HK-2 (cell line): ENCODE data around the gene KRTAP2-4.
"Not testable (repeated sequence)": the region's sequence is repeated elsewhere in the genome, so short reads cannot be mapped to it uniquely, and the experiment has no call there.

Source experiments
- DNase-seq: peaks from one replicate; pipeline ENCODE4 v3.0.0-alpha.2; 2018; ENCODE audit not compliant: unreplicated experiment

KRTAP2-4 gene

DNA sequence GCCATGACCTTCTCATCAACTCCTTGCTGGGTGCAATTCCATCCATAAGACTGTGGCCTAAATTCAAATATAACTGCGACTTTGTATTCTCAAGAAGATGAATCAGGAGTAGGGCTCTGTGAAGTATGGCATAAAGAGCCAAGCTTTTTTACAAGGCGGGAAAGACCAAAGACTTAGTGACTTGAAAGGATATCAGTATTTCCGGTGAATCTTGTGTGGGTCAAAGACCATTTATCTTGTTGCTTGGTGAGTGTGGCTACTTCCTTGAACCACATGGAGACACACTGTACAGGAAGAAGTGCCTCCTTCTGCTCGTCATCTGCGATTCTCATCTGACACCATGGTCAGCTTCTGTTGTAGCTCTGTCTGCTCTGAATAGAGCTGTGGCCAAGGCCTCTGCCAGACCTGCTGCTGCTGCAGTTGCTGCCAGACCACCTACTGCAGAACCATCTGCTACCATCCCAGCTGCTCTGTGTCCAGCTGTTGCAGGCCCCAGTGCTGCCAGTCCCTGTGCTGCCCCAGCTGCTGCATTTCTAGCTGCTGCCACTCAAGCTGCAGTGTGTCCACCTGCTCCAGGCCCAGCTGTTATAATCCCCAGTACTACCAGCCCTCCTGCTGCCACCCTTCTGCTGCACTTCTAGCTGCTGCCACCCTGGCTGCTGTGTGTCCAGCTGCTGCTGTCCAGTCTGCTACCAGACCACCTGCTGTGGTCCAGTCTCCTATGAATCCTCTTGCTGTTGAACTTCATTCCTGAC lies 6.1 kb upstream of the KRTAP2-4 start:
- DNase-seq: no peak

DNA sequence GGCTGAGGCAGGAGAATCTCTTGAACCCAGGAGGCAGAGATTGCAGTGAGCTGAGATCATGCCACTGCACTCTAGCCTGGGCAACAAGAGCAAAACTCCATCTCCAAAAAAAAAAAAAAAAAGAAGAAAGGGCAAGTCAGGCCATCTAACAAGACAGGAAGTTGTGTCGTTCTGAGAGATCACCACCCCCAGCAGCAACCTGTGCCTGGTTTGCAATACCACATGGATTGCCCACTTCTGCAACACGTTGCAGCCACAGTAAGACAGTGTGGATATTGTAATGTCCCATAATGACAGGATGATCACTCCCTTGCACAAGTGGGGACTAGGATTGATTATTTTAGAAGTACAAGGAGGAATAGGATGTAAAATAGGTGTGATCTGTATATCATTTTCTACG lies 3.4 kb upstream of the KRTAP2-4 start:
- no peak for DNase-seq

DNA sequence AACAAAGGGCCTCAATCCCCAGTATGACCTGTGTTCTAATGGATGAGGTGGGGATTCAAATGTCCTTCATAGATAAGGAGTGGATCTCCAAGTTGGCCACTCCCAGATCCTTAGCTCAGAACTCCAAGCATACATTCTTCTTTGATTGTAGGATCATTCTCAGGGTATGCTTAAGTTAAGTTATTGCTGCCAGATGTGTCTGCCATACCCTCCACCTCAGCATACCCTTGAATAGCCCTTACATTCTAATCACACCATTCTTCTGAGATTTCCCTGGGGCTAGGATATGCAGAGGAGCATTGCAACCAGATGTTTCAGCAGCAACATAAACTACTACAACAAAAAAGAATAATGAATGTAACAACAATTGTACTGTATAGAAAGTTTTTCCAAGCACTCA lies 1.6 kb upstream of the KRTAP2-4 start:
- no peak for DNase-seq

DNA sequence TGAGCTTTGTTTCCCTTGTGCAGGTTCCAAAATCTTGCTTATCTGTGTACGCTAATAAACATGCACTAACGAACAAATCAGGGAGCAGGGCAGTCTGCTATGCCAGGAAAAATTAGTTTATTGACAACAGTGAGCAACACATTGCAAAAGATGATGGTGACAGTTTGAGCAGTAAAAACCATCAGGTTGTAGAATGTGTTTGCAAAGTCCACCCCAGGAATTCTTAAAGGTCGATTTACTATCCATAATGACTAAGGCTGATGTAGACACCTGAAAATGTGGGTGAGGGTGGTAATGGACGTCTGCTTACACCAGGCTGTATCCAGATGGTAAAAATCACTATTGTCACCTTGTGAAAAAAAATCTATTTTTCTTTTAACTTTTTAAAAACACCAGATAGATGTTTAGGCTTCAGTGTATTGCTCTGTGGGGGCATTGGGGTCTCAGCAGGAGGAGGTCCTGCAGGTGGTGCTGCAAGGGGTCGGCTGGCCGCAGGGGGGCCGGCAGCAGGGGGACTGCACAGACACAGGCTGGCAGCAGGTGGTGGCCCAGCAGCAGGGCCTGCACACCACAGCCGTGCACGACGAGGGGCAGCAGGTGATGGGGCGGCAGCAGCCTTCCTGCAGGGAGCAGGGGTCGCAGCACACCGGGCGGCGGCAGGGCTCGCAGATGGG lies 526 bp downstream of the KRTAP2-4 start:
- not testable (repeated sequence) for DNase-seq

DNA sequence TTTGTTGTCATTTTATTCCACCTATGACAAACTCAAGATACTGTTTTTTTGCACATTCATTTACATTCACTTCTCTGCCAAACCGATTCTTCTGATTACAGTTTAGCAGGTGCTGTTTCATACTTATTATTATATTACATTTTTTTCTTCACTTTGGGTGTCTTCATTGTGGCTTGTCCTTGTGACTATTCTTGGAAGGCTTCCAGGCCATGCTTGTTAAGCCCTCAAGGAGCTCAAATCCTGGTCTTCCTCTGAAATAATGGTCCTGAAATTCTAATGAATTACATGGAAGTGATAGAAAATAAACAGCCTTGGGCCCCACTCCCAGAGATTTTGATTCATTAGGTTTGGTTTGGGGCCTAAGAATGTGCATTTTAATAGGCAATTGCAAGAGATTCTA lies 1.4 kb downstream of the KRTAP2-4 start:
- DNase-seq: no peak

DNA sequence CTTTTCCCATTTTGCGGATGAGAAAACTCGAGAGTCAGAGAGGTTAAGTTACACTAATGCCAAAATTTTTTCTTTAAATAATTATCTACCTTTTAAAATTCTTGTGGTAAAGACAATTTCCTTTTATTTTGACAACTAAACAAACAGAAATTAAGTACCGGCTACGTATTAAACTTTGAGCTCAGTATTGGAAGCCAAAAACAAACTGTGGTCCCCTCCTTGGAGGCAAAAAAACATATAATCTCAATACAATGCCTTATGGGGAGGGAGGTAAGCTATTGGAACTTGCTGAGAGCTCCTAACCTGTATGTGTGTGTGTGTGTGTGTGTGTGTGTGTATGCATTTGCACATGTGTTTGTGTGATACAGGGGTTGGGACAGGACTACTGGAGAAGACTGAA lies 2.2 kb downstream of the KRTAP2-4 start:
- DNase-seq: no peak

DNA sequence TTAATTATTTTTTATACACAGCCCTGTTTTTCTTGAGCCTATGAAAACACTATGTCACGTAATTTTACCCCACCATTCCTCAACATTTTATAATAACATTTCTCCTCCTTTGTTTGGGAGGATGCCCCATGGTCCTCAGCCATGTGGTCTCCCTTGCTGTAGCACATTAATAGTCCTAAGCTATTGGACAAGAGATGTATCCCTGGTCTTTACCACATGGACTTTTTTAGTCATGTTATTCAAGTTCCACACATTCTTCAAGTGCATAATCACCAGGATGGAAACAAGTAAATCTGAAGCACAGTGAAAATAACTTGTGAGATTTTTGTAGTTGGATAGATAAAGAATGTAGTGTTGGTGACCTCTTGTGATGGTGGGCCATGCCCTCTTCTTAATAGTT lies 3.7 kb downstream of the KRTAP2-4 start:
- DNase-seq: no peak

DNA sequence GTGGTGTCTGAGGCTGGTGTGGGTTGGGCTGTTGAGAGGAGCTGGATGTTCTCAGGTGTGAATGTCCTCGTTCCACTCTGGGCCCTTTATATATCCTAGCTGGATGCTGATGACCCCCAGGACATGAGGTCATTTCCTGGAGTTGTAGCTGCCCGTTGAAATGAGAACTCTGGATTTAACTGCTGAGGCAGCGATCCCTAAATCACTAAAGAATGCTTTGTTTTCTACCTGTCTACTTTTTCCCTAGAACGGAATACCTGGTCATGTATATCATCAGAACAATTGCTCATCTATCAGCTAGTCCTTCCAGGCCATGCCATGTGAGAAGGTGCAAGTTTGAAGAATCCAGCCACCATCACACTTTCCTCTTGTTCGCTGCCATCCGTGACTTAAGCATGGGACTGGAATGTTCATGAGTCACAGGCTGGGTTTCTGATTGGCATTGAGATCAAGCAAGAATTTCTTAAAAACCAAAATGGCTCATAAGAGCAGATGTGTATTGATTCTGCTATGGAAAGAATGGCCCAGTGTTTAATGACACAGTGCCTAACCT lies 5.6 kb downstream of the KRTAP2-4 start, which contains the start of gene KRTAP2-3:
Gene KRTAP2-3 (minus strand): TSS at position 63 of the 553 bp plus-strand sequence. CDS start 64 bp downstream, outside the sequence.
- DNase-seq: peak; percentile 81

DNA sequence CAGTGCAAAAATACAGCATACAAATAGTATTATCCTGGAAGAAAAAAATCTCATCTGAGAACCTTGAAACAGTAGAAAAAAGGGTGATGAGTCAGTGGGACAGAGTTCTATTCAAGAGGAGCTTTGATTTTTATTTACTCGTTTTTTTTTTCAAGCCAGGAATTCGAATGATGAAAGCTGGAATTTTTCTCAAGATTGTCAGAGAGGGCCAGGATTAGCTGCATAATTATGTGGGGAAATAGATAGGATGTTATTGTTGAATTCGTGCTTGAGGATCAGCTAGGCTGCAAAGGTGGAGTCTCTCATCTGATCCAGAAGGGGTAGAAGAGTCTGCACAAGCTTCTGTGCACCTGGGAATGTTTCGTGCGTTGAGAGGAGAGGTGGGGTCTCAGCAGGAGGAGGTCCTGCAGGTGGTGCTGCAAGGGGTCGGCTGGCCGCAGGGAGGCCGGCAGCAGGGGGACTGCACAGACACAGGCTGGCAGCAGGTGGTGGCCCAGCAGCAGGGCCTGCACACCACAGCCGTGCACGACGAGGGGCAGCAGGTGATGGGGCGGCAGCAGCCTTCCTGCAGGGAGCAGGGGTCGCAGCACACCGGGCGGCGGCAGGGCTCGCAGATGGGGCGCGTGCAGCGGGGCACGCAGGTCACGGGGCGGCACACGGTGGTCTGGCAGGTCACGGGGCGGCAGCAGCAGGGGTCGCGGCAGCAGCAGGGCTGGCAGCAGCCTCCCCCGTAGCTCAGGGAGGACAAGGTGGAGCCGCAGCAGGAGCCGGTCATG lies 6.2 kb downstream of the KRTAP2-4 start:
- DNase-seq: not testable (repeated sequence)

DNA sequence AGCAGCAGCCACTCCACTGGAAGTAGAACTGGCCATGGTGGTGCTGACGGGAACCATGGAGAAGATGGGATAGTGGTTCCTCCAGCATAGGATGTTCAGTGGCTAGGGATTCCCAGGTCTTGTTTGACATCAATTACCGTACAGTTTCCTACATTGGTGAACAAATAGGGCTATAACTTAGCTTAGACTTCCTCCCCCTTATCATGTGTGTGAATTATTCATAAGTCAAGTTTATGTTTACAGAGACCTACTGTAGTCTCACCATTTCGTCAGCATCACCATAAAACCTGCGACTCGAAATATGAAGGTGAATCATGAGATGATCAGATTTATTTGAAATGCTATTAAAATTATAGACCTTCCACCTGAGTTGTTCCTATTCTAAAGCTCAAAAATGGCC lies 6.9 kb downstream of the KRTAP2-4 start:
- DNase-seq: no peak

DNA sequence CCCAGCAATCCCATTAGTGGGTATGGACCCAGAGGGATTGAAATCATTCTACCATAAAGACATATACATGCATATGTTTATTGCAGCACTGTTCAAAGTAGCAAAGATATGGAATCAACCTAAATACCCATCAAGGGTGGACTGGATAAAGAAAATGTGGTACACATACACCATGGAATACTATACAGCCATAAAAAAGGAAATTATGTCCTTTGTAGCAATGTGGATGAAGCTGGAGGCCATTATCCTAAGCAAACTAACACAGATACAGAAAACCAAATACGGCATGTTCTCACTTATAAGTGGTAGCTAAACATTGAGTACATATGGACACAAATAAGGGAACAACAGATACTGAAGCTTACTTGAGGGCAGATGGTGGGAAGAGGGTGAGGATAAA lies 8.1 kb downstream of the KRTAP2-4 start:
- no peak for DNase-seq

DNA sequence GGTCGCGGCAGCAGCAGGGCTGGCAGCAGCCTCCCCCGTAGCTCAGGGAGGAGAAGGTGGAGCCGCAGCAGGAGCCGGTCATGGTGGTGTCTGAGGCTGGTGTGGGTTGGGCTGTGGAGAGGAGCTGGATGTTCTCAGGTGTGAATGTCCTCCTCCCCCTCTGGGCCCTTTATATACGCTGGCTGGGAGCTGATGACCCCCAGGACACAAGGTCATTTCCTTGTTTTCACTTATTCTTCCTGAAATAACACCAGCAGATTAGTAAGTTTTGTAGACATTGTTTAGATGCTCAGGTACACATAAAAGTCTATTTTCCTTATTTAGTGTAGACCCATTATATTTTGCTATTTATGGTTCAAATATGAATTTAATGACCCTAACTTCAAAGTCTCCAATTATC lies 10.5 kb downstream of the KRTAP2-4 start, which contains the start of gene KRTAP2-2:
Gene KRTAP2-2 (minus strand): TSS at position 101 of the 400 bp plus-strand sequence. CDS start 19 bp downstream, at position 82.
- DNase-seq: not testable (repeated sequence)

DNA sequence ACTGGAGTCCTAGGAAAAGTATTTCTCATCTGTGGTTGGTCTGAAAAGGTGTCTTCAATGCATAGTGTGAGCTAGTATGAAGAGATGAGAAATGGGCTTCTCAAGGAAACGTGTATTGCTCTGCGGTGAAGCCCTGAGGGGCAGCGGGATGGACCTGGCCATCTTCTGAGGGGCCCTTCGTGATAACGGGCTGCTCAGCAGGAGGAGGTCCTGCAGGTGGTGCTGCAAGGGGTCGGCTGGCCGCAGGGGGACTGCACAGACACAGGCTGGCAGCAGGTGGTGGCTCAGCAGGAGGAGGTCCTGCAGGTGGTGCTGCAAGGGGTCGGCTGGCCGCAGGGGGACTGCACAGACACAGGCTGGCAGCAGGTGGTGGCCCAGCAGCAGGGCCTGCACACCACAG lies 11.1 kb downstream of the KRTAP2-4 start:
- DNase-seq: not testable (repeated sequence)

DNA sequence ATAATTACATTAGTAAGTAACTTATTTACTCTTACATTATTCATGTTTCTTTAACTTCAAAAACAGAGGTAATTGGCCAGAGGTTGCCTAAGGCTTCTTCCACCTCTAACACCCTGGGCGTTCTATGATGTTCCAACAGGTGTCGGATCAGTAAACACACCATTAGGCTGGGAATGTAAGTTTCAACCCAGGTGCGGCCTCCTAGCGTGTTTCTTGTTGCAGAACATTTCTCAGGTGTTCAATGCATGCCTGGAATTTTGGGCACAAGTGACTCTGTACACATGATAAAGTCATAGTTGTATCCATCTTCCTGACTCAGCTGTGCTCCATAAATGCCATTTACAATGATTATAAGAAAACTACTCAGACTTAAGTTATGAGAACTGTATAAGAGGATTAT lies 11.7 kb downstream of the KRTAP2-4 start:
- no peak for DNase-seq

DNA sequence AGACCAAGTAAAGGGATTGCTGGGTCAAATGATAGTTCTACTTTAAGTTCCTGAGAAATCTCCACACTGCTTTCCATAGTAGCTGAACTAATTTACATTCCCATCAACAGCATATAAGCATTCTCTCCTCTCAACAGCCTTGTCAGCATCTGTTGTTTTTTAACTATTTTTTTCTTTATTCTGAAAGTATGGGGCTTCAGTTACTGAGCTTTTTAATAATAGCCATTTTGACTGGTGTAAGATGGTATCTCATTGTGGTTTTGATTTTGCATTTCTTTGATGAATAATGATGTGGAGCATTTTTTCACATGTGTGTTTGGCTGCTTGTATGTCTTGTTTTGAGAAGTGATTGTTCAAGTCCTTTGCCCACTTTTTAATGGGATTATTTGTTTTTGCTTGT lies 13.1 kb downstream of the KRTAP2-4 start:
- no peak for DNase-seq

DNA sequence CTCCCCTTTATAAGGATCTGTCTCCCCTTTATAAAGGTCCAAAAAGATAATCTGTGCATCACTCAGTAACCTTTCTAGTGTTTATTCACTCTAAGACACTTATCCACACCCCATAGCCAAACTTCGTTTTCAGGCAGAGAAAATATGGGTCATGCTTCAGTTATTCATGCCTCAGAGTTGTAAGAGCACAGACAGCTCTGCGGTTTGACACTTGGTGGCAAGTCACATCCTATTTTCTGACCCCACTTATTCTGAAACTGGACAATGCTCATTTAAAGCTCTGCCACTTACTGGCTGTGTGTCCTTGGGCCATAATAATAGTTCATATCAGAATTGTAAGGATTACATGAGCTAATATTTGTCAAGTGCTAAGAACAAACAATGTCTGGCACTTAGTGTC lies 16.6 kb downstream of the KRTAP2-4 start:
- DNase-seq: no peak

DNA sequence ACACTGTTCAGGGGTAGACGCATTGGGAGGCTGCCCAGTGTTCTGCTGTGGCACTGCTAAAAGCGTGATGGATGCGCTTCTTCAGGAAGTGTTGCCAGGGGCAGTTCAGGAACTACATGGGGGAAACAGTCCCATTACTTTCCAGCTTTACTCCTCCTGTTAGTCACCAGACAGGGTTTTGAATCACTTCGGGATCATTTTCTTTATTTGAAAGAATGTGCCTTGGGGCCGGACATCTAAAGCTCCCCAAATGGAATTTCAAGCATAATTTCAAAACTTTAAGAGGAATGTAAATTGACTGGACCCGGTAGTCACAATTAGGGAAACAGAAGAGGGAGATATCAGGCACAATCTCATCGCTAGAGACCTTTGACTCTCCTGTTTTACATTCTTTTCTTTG lies 17.2 kb downstream of the KRTAP2-4 start:
- DNase-seq: no peak

DNA sequence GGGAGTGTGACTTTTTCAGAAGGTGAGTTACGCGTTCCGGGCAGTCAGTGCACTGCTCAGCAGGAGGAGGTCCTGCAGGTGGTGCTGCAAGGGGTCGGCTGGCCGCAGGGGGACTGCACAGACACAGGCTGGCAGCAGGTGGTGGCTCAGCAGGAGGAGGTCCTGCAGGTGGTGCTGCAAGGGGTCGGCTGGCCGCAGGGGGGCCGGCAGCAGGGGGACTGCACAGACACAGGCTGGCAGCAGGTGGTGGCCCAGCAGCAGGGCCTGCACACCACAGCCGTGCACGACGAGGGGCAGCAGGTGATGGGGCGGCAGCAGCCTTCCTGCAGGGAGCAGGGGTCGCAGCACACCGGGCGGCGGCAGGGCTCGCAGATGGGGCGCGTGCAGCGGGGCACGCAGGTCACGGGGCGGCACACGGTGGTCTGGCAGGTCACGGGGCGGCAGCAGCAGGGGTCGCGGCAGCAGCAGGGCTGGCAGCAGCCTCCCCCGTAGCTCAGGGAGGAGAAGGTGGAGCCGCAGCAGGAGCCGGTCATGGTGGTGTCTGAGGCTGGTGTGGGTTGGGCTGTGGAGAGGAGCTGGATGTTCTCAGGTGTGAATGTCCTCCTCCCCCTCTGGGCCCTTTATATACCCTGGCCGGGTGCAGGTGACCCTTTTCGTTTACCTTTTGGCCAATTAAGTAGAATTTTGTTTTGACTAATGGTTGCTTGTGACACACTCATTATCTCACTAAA lies 18.8 kb downstream of the KRTAP2-4 start, which contains the start of gene KRTAP2-1:
Gene KRTAP2-1 (minus strand): TSS at position 582 of the 731 bp plus-strand sequence. CDS start 49 bp downstream, at position 533.
- not testable (repeated sequence) for DNase-seq

DNA sequence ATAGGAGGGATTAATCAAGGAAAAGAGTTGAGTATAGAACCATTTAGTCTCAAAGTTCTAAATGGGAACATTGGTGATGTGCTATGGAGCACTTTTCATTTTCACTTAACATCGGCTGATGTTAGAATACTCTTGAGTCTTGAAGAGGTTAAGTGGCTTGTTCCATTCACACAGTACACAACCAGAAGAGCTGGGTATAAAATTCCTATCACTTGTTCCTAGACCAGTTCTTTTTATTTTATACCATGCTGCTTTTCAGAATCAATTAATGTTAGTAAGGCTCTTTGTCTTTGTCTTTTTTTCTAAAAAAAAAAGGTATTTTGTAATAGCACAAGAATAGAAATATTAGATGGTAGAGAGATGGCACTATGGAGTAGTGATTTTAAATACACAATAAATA lies 22.7 kb downstream of the KRTAP2-4 start:
- DNase-seq: no peak

DNA sequence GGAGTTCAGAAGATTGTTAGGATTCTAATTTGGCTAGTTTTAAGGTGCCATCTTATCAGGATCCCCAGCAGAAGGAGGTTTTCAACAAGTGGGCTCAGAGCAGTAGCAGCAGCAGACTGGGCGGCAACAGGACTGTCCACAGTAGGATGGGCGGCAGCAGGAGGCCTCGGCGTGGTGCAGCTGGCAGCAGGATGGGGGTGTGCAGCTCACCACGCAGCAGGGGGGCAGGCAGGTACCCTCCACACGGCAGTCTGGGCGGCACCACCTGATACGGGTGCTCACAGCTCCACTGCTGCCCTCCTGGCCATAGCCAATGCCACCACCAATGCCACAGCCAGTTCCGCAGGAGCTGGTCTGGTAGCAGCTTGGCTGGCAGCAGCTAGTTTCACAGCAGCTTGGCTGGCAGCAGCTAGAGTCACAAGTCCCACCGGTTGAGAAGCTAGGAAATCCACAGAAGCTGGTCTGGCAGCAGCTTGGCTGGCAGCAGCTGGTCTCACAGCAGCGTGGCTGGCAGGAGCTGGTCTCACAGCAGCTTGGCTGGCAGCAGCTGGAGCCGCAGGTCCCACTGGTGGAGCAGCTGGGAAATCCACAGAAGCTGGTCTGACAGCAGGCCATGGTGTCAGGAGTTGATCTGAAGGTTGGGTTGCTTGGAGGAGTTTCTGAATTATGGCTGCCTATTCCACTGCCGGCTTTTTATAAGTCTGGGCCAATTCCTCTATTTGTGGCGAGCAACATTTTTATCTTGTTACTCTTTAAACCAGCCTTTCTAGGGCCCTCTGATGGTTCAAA lies 24.7 kb downstream of the KRTAP2-4 start, which contains the start of gene KRTAP1-1:
Gene KRTAP1-1 (minus strand): TSS at position 668 of the 789 bp plus-strand sequence. CDS start 53 bp downstream, at position 615.
- DNase-seq: not testable (repeated sequence)
